HL-60 (cell line): ENCODE results near the gene MAP10.
A peak's percentile ranks its signal among the peaks of the same experiment; 100 is the strongest.

Source experiments
- DNase-seq, 2 experiments: peaks; one replicate each; pipeline ENCODE4 v3.0.0-alpha.2; 2010 to 2020; ENCODE audit warnings: low read depth in 1 of 2, low spot score in 1 of 2
- H3K27ac ChIP-seq: fragments of 250-450 bp; sonication (Bioruptor Pico); replicated peaks from 2 replicates; pipeline ENCODE4 v1.5.1; 2020; ENCODE audit warnings: mild to moderate bottlenecking, moderate library complexity
- H3K27me3 ChIP-seq: fragments of 250-450 bp; sonication (Bioruptor Pico); 2 replicates; pipeline ENCODE4 v1.5.1; 2021; ENCODE audit warnings: mild to moderate bottlenecking, moderate library complexity; ENCODE audit not compliant: insufficient read depth, poor library complexity, severe bottlenecking
- H3K4me3 ChIP-seq: replicated peaks from 2 replicates; pipeline ENCODE4 v1.5.1; 2011; ENCODE audit warnings: mild to moderate bottlenecking, control low read depth, low read length; ENCODE audit not compliant: insufficient read depth
- CTCF ChIP-seq: IDR thresholded peaks from one replicate; pipeline ENCODE4 v1.5.1; 2011; ENCODE audit warnings: low read length, control low read depth, inconsistent platforms; ENCODE audit not compliant: insufficient read depth
- GABPA ChIP-seq: IDR thresholded peaks from 2 replicates; pipeline ENCODE4 v1.6.1; 2012; ENCODE audit warnings: low read depth
- POLR2AphosphoS5 ChIP-seq: IDR thresholded peaks from 2 replicates; pipeline ENCODE4 v1.6.1; 2012; ENCODE audit warnings: low read depth
- REST ChIP-seq: IDR thresholded peaks from 2 replicates; pipeline ENCODE4 v1.6.1; 2012; ENCODE audit warnings: low read depth; ENCODE audit not compliant: insufficient replicate concordance
- SPI1 ChIP-seq: IDR thresholded peaks from 2 replicates; pipeline ENCODE4 v1.6.1; 2012; ENCODE audit warnings: low read depth, mild to moderate bottlenecking, borderline replicate concordance

The MAP10 gene

DNA sequence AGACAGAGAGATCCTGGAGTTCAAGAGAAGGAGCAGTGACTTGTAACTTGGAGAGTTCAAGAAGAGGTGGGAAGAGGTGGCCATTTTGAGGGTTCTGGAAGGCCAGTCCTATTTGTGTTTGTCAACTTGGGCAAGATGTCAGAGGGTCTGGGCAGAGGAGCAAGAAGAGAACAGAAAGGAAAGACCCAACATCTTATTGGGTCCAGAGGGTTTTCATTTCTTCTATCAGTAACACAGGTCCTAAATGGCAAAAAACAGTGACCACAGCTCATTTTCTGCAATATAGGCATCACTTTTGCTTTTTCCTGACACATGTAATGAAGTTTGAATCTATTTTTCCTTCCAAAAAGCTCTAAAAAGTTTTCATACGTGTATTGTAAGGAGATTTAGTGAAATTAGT is 38.3 kb upstream of the MAP10 start:
- no peak for TF ChIP-seq GABPA
- no peak for TF ChIP-seq SPI1
- no peak for TF ChIP-seq REST
- TF ChIP-seq POLR2AphosphoS5, result no peak
- no peak for TF ChIP-seq CTCF
- H3K27ac ChIP-seq, result peak overlapping the region; percentile 27; the same call in 1 of the 2 replicates
- H3K4me3 ChIP-seq, result no peak overlapping the region
- DNase-seq, result no peak
- H3K27me3 ChIP-seq, result no peaks in the 10 kb centered on the region

DNA sequence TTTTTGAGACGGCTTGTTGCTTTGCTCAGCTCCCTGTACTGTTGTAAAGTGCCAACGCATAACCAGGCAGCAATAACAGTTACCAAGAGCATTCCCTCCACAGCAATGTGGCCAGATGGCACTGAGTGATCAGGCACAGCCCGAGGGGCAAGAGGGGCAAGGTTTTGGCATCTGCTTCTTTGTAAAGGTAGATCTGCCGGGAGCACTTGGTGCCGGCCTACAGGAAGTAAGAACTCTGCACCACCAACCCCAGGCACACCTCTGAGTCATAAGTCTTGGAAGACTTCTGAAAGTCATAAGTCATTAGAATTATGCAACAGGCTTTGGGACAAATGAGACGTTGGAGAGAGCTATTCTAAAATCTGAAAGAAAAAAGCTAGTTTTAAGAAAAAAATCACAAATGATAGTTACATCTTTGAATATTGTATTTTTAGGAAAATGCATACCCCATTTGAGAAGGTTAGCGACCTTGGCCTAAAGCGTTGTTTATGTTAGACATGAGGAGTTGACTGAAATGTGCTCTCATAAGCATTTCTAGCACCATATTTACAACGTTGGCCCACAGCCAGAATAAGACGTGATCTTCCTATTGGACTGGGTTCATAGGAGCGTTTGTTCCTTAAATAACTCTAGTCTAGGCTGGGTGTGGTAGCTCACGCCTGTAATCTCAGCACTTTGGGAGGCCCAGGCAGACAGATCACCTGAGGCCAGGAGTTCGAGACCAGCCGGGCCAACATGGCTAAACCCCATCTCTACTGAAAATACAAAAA is 37.7 kb upstream of the MAP10 start:
- H3K27me3 ChIP-seq, result no peaks in the 10 kb centered on the region
- no peak for TF ChIP-seq CTCF
- no peak for TF ChIP-seq SPI1
- no peak for TF ChIP-seq REST
- no peak for TF ChIP-seq GABPA
- no peak for TF ChIP-seq POLR2AphosphoS5
- H3K4me3 ChIP-seq, result no peak overlapping the region
- H3K27ac ChIP-seq, result peak overlapping the region; percentile 27; the same call in 1 of the 2 replicates
- DNase-seq, result peak; percentile 63 to 86

DNA sequence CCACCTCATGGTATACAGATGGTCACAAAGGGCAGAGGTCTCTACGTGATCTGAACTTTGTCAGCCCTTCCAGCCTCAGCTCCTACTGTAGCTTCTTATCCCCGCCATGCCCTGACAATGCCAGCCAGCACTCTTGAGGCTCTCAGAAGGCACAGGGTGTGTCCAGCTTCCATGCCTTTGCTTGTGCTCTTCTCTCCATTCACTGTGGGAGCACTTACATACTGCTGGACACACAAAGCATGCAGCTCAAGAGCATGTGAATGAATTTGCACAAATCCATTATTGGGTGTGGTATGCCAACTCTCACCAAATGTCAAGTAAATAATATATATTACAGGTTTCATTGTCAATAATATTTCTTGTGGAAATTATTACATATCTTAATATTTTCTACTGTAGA is 36.4 kb upstream of the MAP10 start:
- H3K27me3 ChIP-seq, result no peaks in the 10 kb centered on the region
- TF ChIP-seq POLR2AphosphoS5 (no peak), CTCF (no peak), GABPA (no peak), SPI1 (no peak), REST (no peak)
- no peak for DNase-seq
- H3K4me3 ChIP-seq, result no peak overlapping the region
- no peak overlapping the region for H3K27ac ChIP-seq
